HPDE6-E6E7 (cell line): ENCODE measurements around the gene CLHC1.
"Not testable (repeated sequence)": the region's sequence is repeated elsewhere in the genome, so short reads cannot be mapped to it uniquely, and the experiment has no call there.

Experiments
- DNase-seq: peaks from one replicate; pipeline ENCODE4 v3.0.0; 2011; ENCODE audit warnings: missing footprints; ENCODE audit errors: extremely low spot score

The CLHC1 gene

DNA sequence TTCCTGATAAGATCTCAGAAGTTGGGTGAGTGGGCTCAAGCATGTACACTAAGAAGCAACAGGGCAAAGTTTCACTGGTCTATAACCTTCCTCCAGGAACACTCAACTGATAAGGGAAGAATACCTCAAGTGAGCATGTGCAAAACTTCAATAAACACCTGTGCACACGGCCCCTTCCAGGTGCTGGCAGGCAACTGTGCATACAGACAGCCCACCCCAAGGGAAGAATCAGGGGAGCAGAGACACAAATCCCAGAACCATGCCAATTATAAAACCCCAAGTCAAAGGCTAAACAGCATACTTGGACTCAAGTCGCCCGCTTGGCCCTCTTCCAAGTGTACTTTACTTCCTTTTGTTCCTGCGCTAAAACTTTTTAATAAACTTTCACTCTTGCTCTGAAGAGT is 96.0 kb downstream of the CLHC1 start:
- DNase-seq = no peak

DNA sequence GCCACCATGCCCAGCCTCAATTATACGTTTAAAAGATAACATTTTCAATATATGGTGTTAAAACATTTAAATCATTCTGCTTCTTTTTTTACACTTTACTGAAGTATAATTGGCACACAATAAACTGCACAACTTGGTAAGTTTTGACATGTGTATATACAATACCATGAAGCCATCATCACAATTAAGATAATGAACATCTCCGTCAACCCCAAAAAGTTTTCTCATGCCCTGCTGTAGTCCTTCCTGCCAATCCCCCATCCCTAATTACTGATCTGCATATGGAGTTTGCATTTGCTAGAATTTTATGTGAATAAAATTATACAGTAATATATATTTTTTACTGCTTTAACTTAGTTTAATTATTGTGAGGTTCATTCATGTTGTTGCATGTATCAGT is 96.6 kb downstream of the CLHC1 start:
- no peak for DNase-seq

DNA sequence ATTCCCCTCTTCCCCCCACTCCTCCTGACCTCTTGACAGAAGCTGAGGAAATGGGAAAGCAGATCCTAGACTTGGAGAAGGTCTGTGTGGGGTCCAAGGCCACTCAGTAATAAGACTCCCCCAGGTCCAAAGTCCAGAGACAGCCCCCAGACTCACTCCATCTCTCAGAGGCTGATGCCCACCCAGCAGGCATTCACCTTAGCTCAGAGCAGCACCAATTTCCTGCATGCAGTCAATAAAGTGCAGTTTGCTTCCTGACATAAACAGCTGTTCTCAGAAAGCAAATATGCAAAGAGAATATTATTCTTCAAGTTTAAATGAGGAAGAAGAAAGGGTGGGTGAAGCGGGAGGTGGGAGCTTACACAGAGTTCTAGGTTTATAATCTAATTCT is 97.8 kb downstream of the CLHC1 start:
- DNase-seq = no peak

DNA sequence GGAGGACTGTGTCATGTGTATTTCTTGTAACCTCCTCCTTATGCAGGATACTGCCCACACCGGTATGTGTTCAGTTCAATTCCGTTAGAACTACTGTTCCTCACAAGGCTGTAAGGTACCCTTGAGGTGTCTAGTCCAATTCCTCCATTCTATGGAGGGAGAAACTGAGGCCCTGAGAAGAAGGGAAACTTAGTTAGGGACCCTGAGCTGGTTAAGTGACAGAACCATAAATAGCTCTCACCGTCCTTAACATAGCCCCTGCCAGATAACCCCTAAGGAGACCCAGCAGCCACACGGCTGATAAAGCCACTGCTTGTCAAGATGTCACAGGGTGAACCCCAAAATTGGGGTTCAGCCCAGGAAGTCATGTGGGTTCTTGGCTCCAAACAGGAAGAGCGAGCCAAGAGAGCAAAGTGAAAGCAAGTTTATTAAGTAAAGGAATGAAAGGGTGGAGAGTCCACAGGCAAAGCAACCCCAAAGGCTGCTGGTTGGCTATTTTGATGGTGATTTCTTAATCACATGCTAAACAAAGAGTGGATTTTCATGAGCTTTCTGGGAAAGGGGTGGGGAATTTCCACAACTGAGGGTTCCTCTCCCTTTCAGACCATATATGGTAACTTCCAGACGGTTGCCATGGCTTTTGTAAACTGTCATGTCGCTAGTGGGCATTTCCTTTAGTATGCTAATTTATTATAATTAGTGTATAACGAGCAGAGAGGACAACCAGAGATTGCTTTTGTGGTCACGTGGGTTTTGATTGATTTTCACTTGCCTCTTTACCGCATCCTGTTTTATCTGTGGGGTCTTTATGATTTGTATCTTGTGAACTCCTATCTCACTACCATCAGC is 98.4 kb downstream of the CLHC1 start:
- no peak for DNase-seq

DNA sequence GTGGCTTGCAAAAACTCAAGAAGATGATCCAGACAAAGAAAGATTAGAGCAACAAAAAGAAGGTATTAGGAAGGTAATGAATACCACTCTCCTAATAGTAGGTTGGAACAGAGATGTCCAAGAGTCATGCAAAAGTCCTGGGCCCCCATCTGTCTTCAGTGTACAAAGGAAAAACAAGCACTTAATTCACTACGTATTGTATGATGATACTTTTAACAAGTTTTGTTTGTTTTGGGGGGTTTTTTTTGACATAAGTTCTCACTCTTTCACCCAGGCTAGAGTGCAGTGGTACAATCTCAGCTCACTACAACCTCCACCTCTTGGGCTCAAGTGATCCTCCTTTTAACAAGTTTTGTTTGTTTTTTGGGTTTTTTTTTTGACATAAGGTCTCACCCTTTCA is 101.2 kb downstream of the CLHC1 start:
- no peak for DNase-seq

DNA sequence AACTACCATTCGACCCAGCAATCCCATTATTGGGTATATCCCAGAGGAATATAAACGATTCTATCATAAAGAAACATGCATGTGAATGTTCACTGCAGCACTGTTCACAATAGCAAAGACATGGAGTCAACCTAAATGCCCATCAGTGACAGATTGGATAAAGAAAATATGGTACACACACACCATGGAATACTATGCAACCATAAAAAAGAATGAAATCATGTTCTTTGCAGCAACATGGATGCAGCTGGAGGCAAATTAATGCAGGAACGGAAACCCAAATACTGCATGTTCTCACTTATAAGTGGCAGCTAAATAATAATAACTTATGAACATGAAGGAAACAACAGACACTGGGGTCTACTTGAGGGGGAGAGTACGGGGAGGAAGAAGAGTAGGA is 105.5 kb downstream of the CLHC1 start:
- DNase-seq = not testable (repeated sequence)
